SK-N-SH (cell line): ENCODE results near the gene EHD1. TPM values are rescaled to one million over a fixed set of nuclear protein-coding genes. Genes with fewer than 3 reads are reported as not detected.

Experiments
- CTCF ChIA-PET: fragments of 300-600, 350-600 bp; formaldehyde crosslinking; extraction: SDS; loops from one replicate; lab custom pipeline; 2021; lab: Yijun Ruan, JAX
- POLR2A ChIA-PET: fragments of 350-600 bp; sonication (Branson Sonifier 250); formaldehyde crosslinking; extraction: SDS; loops from one replicate; lab custom pipeline; 2020; ENCODE audit warnings: antibody characterized with exemption, inconsistent platforms; lab: Yijun Ruan, JAX
- DNase-seq: peaks from one replicate; pipeline ENCODE4 v3.0.0; 2012
- H2AFZ ChIP-seq: fragments of 200-600 bp; sonication (generic); 2 replicates; pipeline ENCODE4 v1.8.1; 2016; ENCODE audit warnings: antibody characterized with exemption, mild to moderate bottlenecking, low read depth
- H3F3A ChIP-seq: fragments of 200-600 bp; sonication (generic); replicated peaks from 2 replicates; pipeline ENCODE3; 2016; ENCODE audit warnings: antibody characterized with exemption, mild to moderate bottlenecking; ENCODE audit not compliant: insufficient read depth
- H3K27ac ChIP-seq, 2 experiments: fragments of 200-500 bp in 1 of 2; fragments of 200-600 bp in 1 of 2; sonication (Bioruptor generic) in 1 of 2; sonication (generic), shearing (Covaris generic) in 1 of 2; 2 replicates each; pipeline versions ENCODE4 v1.5.1 to v1.6.1; 2014 to 2016; ENCODE audit warnings: low read depth in 2 of 2, inconsistent platforms in 1 of 2, low read length in 1 of 2, mild to moderate bottlenecking in 1 of 2, mixed read lengths in 1 of 2
- H3K27me3 ChIP-seq: fragments of 200-600 bp; sonication (generic), shearing (Covaris generic); 2 replicates; pipeline ENCODE4 v1.6.1; 2016; ENCODE audit warnings: mixed run types; ENCODE audit not compliant: insufficient read depth
- H3K36me3 ChIP-seq, 2 experiments: fragments of 200-500 bp in 1 of 2; fragments of 200-600 bp in 1 of 2; sonication (Bioruptor generic) in 1 of 2; sonication (generic) in 1 of 2; replicated peaks in 1 of 2; 2 replicates each; pipeline versions ENCODE3 to v1.5.1; 2014 to 2016; ENCODE audit warnings: low read length in 1 of 2, mild to moderate bottlenecking in 1 of 2; ENCODE audit not compliant: insufficient read depth in 2 of 2, control insufficient read depth in 1 of 2
- H3K4me1 ChIP-seq, 2 experiments: fragments of 200-500 bp in 1 of 2; fragments of 200-600 bp in 1 of 2; sonication (Bioruptor generic) in 1 of 2; sonication (generic), shearing (Covaris generic) in 1 of 2; 2 replicates each; pipeline versions ENCODE4 v1.5.1 to v1.6.1; 2014 to 2016; ENCODE audit warnings: low read depth in 1 of 2, low read length in 1 of 2, mixed run types in 1 of 2; ENCODE audit not compliant: insufficient read depth in 2 of 2, control insufficient read depth in 1 of 2
- H3K4me2 ChIP-seq: fragments of 200-600 bp; sonication (generic), shearing (Covaris generic); 2 replicates; pipeline ENCODE4 v1.6.1; 2017; ENCODE audit warnings: mixed run types
- H3K4me3 ChIP-seq, 2 experiments: fragments of 200-500 bp in 1 of 2; fragments of 200-600 bp in 1 of 2; sonication (Bioruptor generic) in 1 of 2; sonication (generic), shearing (Covaris generic) in 1 of 2; 2 replicates each; pipeline versions ENCODE4 v1.5.1 to v1.8.1; 2014 to 2016; ENCODE audit warnings: low read depth in 2 of 2, inconsistent platforms in 1 of 2, low read length in 1 of 2, mild to moderate bottlenecking in 1 of 2, mixed read lengths in 1 of 2, moderate library complexity in 1 of 2
- H3K79me2 ChIP-seq: fragments of 200-600 bp; sonication (generic); 2 replicates; pipeline ENCODE4 v1.8.1; 2017; ENCODE audit warnings: mild to moderate bottlenecking; ENCODE audit not compliant: insufficient read depth
- H3K9ac ChIP-seq: fragments of 200-600 bp; sonication (generic); 2 replicates; pipeline ENCODE4 v1.6.1; 2017; ENCODE audit warnings: mixed run types
- H3K9me2 ChIP-seq: fragments of 200-600 bp; sonication (generic); 2 replicates; pipeline ENCODE4 v1.6.1; 2017; ENCODE audit warnings: mixed run types
- H3K9me3 ChIP-seq: fragments of 200-600 bp; sonication (generic); 2 replicates; pipeline ENCODE4 v1.6.1; 2017; ENCODE audit warnings: mixed run types, mild to moderate bottlenecking, moderate library complexity
- H4K20me1 ChIP-seq: fragments of 200-600 bp; sonication (generic); 2 replicates; pipeline ENCODE4 v1.6.1; 2017; ENCODE audit warnings: mild to moderate bottlenecking, mixed run types; ENCODE audit not compliant: insufficient read depth
- CTCF ChIP-seq: fragments of 200-600 bp; sonication (generic); IDR thresholded peaks from 2 replicates; pipeline ENCODE4 v1.6.1; 2017; ENCODE audit warnings: antibody characterized with exemption, mild to moderate bottlenecking, moderate library complexity
- ELF1 ChIP-seq: IDR thresholded peaks from 2 replicates; pipeline ENCODE4 v1.4.0; 2012
- FOSL2 ChIP-seq: IDR thresholded peaks from 2 replicates; pipeline ENCODE4 v1.4.0; 2012; ENCODE audit warnings: low read depth, mild to moderate bottlenecking, moderate library complexity, borderline replicate concordance
- FOXJ3 ChIP-seq: sonication (generic); formaldehyde crosslinking; IDR thresholded peaks from 2 replicates; pipeline ENCODE4 v1.5.1; 2020; ENCODE audit warnings: mild to moderate bottlenecking, missing genetic modification reagents
- FOXM1 ChIP-seq: IDR thresholded peaks from 2 replicates; pipeline ENCODE4 v1.4.0; 2012; ENCODE audit warnings: low read depth, mild to moderate bottlenecking
- GATA2 ChIP-seq: sonication (generic); formaldehyde crosslinking; IDR thresholded peaks from 2 replicates; pipeline ENCODE4 v1.5.0; 2020; ENCODE audit warnings: mild to moderate bottlenecking, missing genetic modification reagents
- MAX ChIP-seq: IDR thresholded peaks from 2 replicates; pipeline ENCODE4 v1.4.0; 2012; ENCODE audit warnings: low read depth
- MXI1 ChIP-seq: IDR thresholded peaks from 2 replicates; pipeline ENCODE4 v1.6.1; 2012; ENCODE audit warnings: mild to moderate bottlenecking, low read depth, low read length, improper control_type of control experiment
- NFIC ChIP-seq: IDR thresholded peaks from 2 replicates; pipeline ENCODE4 v1.4.0; 2012; ENCODE audit warnings: borderline replicate concordance
- NRF1 ChIP-seq: IDR thresholded peaks from 2 replicates; pipeline ENCODE4 v1.6.1; 2012; ENCODE audit warnings: low read depth, mild to moderate bottlenecking, low read length
- PBX3 ChIP-seq: IDR thresholded peaks from 2 replicates; pipeline ENCODE4; 2012
- POLR2AphosphoS5 ChIP-seq: IDR thresholded peaks from 2 replicates; pipeline ENCODE4 v1.6.1; 2012; ENCODE audit warnings: low read depth, low read length
- RFX5 ChIP-seq: IDR thresholded peaks from 2 replicates; pipeline ENCODE4 v1.6.1; 2012; ENCODE audit warnings: mild to moderate bottlenecking, improper control_type of control experiment, low read length
- RXRA ChIP-seq: IDR thresholded peaks from 2 replicates; pipeline ENCODE4 v1.4.0; 2012; ENCODE audit warnings: low read depth, mild to moderate bottlenecking, borderline replicate concordance
- SIN3A ChIP-seq: IDR thresholded peaks from 2 replicates; pipeline ENCODE4 v1.6.1; 2012; ENCODE audit warnings: low read depth, mild to moderate bottlenecking, low read length, moderate library complexity, borderline replicate concordance
- SMC3 ChIP-seq: IDR thresholded peaks from 2 replicates; pipeline ENCODE4 v1.6.1; 2012; ENCODE audit warnings: low read depth, low read length, improper control_type of control experiment
- TAF1 ChIP-seq: IDR thresholded peaks from 2 replicates; pipeline ENCODE4 v1.6.1; 2012; ENCODE audit warnings: low read depth, mild to moderate bottlenecking, low read length, moderate library complexity, borderline replicate concordance
- TEAD4 ChIP-seq: IDR thresholded peaks from 2 replicates; pipeline ENCODE4 v1.4.0; 2012; ENCODE audit warnings: mild to moderate bottlenecking, borderline replicate concordance; ENCODE audit not compliant: insufficient read depth
- WGBS: methylation state at CpG from one replicate; pipeline ENCODE4 v1.1.6; 2017; ENCODE audit warnings: low lambda C conversion rate; 5-methylcytosine and 5-hydroxymethylcytosine counted together
- polyA plus RNA-seq, 3 experiments: library from polyadenylated mRNA; depleted of rRNA; stranded (reverse); fragments of >200 nt; gene quantifications; 2 replicates each; pipeline ENCODE4 v1.2.3, GENCODE V29; 2012

Gene EHD1
- polyA plus RNA-seq, 1 of the 3 experiments (the other 2 are of a cell fraction), result 93.3 TPM

- no peak for TF ChIP-seq TEAD4
Measured at GRCh38 chr11:64891215-64891848, 12.9 kb upstream of the EHD1 start (continued).

GRCh38 chr11:64890522-64890939, 12.1 kb upstream of the EHD1 start:
- Histone ChIP-seq H3K4me2 (no peak overlapping the region), H4K20me1 (no peaks in the 10 kb centered on the region), H3K9me3 (no peaks in the 10 kb centered on the region), H3K79me2 (no peaks in the 10 kb centered on the region), H3K27ac (no peak overlapping the region), H3K4me1 (peaks cover 0 to 15% of the 10 kb centered on the region in 2 experiments; a peak in 1 of 4 replicates), H3K4me3 (no peak overlapping the region), H3K27me3 (no peaks in the 10 kb centered on the region), H3F3A (peaks cover 5% of the 10 kb centered on the region), H3K36me3 (no peaks in the 10 kb centered on the region), H2AFZ (no peak overlapping the region), H3K9me2 (no peaks in the 10 kb centered on the region), H3K9ac (no peak overlapping the region)
- TF ChIP-seq FOSL2 (no peak), MXI1 (no peak), PBX3 (no peak), TAF1 (no peak), RFX5 (no peak), GATA2 (CRISPR knock-in tag) (no peak), NRF1 (no peak), ELF1 (no peak), FOXJ3 (no peak), RXRA (no peak), CTCF (no peak), NFIC (no peak), FOXM1 (no peak), SIN3A (no peak), MAX (no peak), POLR2AphosphoS5 (no peak), SMC3 (no peak)
- ChIA-PET POLR2A (no interaction called here), CTCF (interaction anchor here (0.6 to 26.7 kb wide), 3 partner anchors 22 to 227 kb away, joined by 3 to 530 read pairs (median 3); partner anchors contain the start of genes CDC42BPG and ZNHIT2)
- no peak for DNase-seq
- 94% methylated on average over 6 of the region's 7 CpGs for WGBS
